Motor neuron (in vitro differentiated cells): ENCODE results near the gene SYNE4. TPM values are rescaled to one million over a fixed set of nuclear protein-coding genes. Genes with fewer than 3 reads are reported as not detected.
"Not testable (repeated sequence)": the region's sequence is repeated elsewhere in the genome, so short reads cannot be mapped to it uniquely, and the experiment has no call there.

Experiments
- ATAC-seq, 8 experiments: fragments of 200-7000 bp; cut with Tn5 transposase; replicated peaks in 6 of 8; 2 replicates each; pipeline ENCODE4 v1.8.0; 2021; ENCODE audit warnings: mild to moderate bottlenecking in 8 of 8, moderate library complexity in 8 of 8
- H3K27ac ChIP-seq, 2 donors: fragments of 250-450 bp; sonication (Bioruptor Pico); 2 replicates each; pipeline ENCODE4 v1.9.0; 2021; ENCODE audit warnings: antibody characterized with exemption in 2 of 2, mild to moderate bottlenecking in 2 of 2, moderate library complexity in 1 of 2
- H3K4me1 ChIP-seq, 2 donors: fragments of 250-450 bp; sonication (Bioruptor Pico); replicated peaks in 1 of 2; 2 replicates each; pipeline ENCODE4 v1.6.1; 2021; ENCODE audit warnings: antibody characterized with exemption in 2 of 2, mild to moderate bottlenecking in 2 of 2, moderate library complexity in 1 of 2
- H3K4me3 ChIP-seq, 5 donors: fragments of 250-450 bp; sonication (Bioruptor Pico); 2 replicates each; pipeline ENCODE4 v1.9.0; 2021; ENCODE audit warnings: antibody characterized with exemption in 5 of 5, mild to moderate bottlenecking in 5 of 5, moderate library complexity in 4 of 5
- WGBS, 10 experiments: fragments of 450-650 bp; shearing (Covaris generic); methylation state at CpG; one replicate each; pipeline ENCODE4 v1.0.0; 2022; 5-methylcytosine and 5-hydroxymethylcytosine counted together
- in situ Hi-C, 9 experiments: fragments of 400-800 bp; cut with MboI; loops; one replicate each; pipeline ENCODE4 v1.15.0; 2021; ENCODE audit warnings: low sequenced_read_pairs in 9 of 9, low pct_unique_long_range_greater_than_20kb in 2 of 9; ENCODE audit not compliant: unreplicated experiment in 9 of 9
- total RNA-seq, 8 experiments: library from RNA; unstranded; fragments of 300-600 nt; gene quantifications; 2 replicates each; pipeline versions ENCODE4 v1.2.3 to v1.2.4, GENCODE V29; 2022

SYNE4 gene
- total RNA-seq, 8 experiments from 2014 or later, result 0.33 to 2.2 (median 0.56) TPM

DNA sequence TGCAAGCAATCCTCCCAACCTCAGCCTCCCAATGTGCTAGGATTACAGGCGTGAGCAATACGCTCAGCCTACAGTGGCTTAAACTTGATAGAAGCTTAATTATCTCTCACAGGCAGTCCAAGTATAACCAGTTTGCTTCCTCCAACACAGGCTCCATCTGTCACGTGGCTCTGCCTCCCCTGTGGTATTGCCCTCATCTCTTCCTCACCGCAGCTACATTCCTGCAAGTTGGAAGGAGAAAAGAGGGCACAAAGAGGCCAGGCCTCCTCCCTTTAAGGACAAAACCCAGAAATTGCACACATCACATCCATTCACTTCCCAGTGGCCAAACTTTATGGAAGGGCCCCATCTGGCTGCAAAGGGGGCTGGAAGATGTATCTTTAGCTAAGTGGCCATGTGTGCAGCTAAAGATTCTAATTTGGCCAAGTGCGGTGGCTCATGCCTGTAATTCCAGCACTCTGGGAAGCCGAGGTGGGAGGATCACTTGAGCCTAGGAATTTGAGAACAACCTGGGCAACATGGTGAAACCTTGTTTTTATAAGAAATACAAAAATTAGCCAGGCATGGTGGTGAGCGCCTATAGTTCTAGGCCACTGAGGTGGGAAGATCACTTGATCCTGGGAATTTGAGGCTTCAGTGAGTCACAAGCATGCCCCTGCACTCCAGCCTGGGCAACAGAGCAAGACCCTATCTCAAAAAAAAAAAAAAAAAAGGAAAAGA, 16.7 kb downstream of the SYNE4 start:
- Histone ChIP-seq H3K27ac (no peak overlapping the region), H3K4me1 (peaks cover 8 to 11% of the 10 kb centered on the region in 2 donors), H3K4me3 (no peak overlapping the region)
- WGBS, 10 experiments, result 40 to 100% (median 72%) methylated on average over 1 to 5 of the region's 7 CpGs
- in situ Hi-C loops, result no loop called here
- no peak for ATAC-seq

DNA sequence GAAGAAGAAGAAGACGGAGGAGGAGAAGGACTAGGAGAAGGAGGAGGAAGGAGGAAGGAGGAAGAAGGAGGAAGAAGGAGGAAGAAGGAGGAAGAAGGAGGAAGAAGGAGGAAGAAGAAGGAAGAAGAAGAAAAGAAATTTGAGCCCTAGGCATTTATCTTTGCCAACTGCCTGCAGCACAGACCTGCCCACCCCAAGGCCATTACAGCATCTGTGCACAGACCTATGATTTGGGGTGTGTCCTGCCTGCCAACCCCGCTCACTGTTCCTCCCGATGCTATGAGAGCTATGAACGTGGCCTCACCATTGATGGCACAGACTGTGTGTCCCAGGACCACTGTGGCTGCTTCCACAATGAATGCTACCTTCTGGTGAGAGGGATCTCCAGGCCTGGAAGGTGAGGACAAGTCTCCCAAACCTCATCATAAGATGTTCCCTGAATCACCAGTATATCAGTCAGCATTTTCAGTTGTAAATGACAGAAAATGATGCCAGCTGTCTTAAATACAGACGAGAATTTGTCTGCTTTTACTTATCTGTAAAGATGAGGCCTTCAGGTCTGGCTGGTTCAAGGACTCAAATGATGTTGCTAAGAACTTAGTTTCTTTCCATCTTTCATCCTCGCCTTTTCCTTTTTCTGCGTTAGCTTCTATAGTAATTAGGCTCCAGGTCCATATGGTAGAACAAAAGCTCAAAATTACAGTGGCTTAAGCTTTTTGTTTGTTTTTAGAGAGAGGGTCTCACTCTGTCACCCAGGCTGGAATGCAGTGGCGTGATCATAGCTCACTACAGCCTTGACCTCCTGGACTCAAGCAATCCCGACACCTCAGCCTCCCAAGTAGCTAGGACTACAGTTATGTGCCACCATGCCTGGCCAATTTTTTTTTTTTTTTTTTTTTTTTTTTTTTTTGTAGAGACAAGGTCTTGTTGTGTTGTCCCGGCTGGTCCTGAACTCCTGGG, 17.6 kb downstream of the SYNE4 start:
- in situ Hi-C loops, result no loop called here

DNA sequence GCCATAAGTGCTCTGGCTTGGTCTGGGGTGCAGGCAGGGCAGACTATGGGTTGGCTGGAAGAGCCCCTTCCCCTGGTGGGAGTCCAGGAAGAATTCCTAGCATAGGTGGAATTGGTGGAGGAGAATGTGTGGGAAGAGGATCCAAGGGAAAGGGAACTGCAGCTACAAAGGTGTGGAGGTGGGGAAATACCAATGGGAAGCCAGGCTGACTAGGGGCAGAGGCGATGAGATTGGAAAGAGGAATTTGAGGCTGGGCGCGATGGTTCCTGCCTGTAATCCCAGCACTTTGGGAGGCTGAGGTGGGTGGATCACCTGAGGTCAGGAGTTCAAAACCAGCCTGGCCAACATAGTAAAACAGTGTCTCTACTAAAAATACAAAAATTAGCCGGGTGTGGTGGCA, 18.5 kb downstream of the SYNE4 start:
- H3K4me3 ChIP-seq, result no peak overlapping the region
- no peak overlapping the region for H3K27ac ChIP-seq
- peaks cover 0 to 3% of the 10 kb centered on the region in 2 donors for H3K4me1 ChIP-seq
- WGBS, 10 experiments, result 0 to 83% (median 69%) methylated on average over 1 to 4 of the region's 4 CpGs; no CpG with 5 or more reads in 2 of the 10 experiments
- in situ Hi-C loops, result no loop called here
- no peak for ATAC-seq

More for the DNA sequence above, 17.6 kb downstream of the SYNE4 start:
- WGBS, 10 experiments, result 57 to 93% (median 72%) methylated on average over 1 to 9 of the region's 10 CpGs; no CpG with 5 or more reads in 1 of the 10 experiments
- no peak overlapping the region for H3K27ac ChIP-seq
- H3K4me3 ChIP-seq, result no peak overlapping the region
- H3K4me1 ChIP-seq, result peaks cover 2 to 6% of the 10 kb centered on the region in 2 donors
- no peak for ATAC-seq

DNA sequence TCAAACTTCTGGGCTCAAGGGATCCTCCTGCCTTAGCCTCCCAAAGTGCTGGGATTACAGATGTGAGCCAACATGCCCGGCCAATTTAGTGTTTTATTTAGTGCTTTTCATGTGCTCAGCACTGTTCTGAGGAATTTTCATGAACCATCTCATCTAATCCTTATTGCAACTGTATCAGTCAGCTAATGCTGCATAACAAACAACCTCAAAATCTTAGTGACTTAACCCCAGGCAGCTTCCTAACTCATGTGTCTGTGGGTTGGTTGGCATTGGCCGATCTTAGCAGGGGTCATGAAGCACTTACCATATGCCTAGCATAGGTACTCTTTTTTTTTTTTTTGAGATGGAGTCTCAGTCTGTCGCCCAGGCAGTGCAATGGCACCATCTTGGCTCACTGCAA, 19.8 kb downstream of the SYNE4 start:
- Histone ChIP-seq H3K4me3 (no peak overlapping the region), H3K4me1 (no peaks in the 10 kb centered on the region), H3K27ac (no peak overlapping the region)
- ATAC-seq, result no peak
- 25 to 100% (median 75%) methylated on average over 1 to 3 of the region's 3 CpGs; no CpG with 5 or more reads in 3 of the 10 experiments for WGBS, 10 experiments
- in situ Hi-C loops, result no loop called here

DNA sequence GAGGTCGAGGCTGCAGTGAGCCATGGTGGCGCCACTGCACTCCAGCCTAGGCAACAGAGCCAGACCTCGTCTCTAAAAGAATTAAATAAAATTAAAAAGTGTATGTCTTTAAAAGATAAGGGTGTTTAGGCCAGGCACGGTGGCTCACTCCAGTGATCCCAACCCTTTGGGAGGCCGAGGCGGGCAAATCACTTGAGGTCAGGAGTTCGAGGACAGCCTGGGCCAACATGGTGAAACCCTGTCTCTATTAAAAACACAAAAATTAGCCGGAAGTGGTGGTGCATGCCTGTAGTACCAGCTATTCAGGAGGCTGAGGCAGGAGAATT, 21.1 kb downstream of the SYNE4 start:
- in situ Hi-C loops, result no loop called here

DNA sequence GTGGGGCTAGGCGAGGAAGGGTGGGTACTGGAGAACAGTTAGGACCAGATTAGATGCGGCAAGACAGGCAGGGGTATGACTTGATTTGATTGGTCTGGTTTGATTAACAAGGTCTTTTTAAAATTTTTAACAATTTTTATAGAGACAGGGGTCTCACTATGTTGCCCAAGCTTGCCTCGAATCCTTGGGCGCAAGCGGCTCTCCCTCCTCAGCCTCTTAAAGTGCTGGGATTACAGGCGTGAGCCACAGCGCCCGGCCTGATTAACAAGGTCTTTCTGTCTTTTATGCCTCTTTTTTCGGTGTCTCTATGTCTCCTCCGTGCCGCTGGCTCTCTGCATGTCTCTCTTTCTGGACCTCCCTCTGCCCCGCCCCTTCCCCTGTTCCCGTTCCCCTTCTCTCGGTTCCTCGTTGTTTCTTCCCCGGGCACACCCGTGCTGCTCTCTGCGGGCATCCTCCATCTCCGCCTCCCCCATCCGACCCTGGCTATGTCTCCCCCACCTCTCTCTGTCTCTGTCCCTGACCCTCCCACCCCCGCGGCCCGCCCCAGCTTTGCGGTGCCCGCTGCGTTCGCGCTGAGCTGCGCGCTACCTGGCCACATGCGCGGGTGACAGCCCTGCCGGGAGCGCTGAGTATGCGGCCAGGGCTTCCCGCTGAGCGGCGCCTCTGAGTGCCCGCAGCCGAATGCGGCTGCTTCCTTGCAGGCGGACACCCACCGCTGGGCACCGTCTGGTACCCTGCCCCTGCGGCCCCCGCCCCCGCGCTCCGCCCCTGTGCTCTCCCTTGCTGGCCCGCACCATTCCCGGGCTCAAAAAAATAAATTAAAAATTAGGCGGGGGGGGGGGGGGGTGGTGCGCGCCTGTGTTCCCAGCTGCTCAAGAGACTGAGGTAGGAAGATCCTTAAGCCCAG, 21.7 kb downstream of the SYNE4 start:
- in situ Hi-C loops, result no loop called here
- no peak overlapping the region for H3K27ac ChIP-seq
- H3K4me1 ChIP-seq, result no peaks in the 10 kb centered on the region
- H3K4me3 ChIP-seq, result peak overlapping the region; percentile 34 to 40 (median 38)
- peak; percentile 79 to 93 (median 90) for ATAC-seq
- 28 to 100% (median 35%) methylated on average over 1 to 8 of the region's 54 CpGs; no CpG with 5 or more reads in 5 of the 10 experiments for WGBS, 10 experiments

More for the DNA sequence above, 21.1 kb downstream of the SYNE4 start:
- Histone ChIP-seq H3K4me3 (peak overlapping the region; percentile 34 to 40 (median 38)), H3K4me1 (no peaks in the 10 kb centered on the region), H3K27ac (no peak overlapping the region)
- no peak for ATAC-seq
- WGBS, 10 experiments, result 0 to 100% (median 43%) methylated on average over 1 to 4 of the region's 8 CpGs; no CpG with 5 or more reads in 1 of the 10 experiments

DNA sequence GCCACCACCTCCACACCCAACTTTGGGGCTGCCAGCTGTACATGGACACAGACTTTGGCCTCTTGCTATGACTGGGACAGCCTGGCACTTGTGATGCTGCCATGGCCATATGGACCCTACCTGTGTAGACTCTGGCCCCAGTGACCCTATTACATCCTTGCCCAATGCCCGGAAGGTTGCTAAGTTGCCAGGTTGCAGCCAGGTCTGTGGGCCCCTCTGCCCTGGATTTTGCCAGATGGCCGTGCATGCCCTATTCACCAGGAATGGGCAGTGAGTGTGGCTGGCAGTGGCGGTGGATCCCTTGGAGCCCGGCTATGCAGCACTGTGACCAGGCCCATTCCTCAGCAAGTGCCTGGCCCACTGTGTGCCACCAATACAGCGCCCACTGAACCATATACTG, 22.5 kb downstream of the SYNE4 start:
- Histone ChIP-seq H3K4me3 (no peak overlapping the region), H3K4me1 (no peaks in the 10 kb centered on the region), H3K27ac (no peak overlapping the region)
- WGBS, 10 experiments, result 57 to 100% (median 94%) methylated on average over 1 to 4 of the region's 5 CpGs; no CpG with 5 or more reads in 5 of the 10 experiments
- in situ Hi-C loops, result no loop called here
- no peak for ATAC-seq

DNA sequence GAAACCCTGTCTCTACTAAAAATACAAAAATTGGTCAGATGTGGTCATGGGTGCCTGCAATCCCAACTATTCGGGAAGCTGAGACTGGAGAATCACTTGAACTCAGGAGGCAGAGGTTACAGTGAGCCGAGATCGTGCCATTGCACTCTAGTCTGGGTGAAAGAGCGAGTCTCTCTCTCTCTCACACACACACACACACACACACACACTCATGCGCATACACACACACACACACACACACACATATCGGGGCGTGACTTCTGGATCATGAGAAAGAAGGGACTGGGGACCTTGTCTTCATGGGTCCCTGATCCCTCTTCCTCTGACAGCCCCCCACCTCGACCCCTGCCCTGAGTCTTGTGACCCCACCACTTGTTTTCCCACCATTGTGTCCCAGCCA, 25.4 kb downstream of the SYNE4 start:
- Histone ChIP-seq H3K4me3 (no peak overlapping the region), H3K4me1 (no peaks in the 10 kb centered on the region), H3K27ac (no peak overlapping the region)
- in situ Hi-C loops, result no loop called here
- 0 to 100% (median 60%) methylated on average over 1 of the region's 8 CpGs; no CpG with 5 or more reads in 3 of the 10 experiments for whole genome bisulfite sequencing, 10 experiments
- ATAC-seq, result no peak

DNA sequence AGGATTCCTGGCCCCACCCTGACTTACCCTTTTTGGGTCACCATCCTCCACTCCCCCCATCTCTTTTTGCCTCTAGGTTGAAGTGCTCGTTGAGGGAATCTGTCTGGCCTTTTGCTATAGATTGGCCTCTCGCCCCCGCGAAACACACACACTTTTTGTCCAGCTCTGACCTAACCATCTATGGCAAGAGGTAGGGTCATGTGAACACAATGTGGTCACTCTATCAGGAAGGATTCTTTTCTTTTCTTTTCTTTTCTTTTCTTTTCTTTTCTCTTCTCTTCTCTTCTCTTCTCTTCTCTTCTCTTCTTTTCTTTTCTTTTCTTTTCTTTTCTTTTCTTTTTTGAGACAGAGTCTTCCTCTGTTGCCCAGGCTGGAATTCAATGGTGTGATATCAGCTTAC, 27.6 kb downstream of the SYNE4 start:
- ATAC-seq, H3K4me1 ChIP-seq, H3K27ac ChIP-seq, in situ Hi-C loops, H3K4me3 ChIP-seq: not testable (repeated sequence)
- WGBS, 10 experiments, result 26 to 75% (median 67%) methylated on average over 4 of the region's 4 CpGs; no CpG with 5 or more reads in 3 of the 10 experiments

DNA sequence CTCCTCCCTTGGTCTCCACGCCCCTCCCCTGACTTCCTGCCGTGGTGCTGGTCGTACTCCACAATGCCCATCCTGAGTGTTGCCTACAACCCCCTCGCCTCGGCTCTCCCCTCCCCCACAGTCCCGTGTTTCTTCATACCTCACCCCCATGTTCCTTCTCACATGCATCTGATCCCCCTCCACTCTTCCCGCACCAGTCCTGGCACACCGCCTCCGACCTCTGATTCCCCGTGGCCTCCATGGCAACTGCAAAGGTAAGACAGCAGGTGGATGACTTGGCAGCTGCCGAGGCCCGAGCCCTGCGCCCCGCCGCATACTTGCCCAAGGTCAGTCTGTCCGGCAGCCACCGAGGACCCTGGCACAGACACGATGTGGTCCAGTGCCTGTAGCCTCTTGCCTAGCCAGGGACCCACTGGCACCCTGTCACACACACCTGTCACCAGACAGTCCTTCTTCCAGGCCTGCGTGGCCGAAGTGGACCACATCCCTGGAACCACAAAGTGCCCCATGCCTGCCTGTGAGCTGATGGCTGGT, 29.7 kb downstream of the SYNE4 start:
- no peak overlapping the region for H3K4me3 ChIP-seq
- no peaks in the 10 kb centered on the region for H3K4me1 ChIP-seq
- no peak overlapping the region for H3K27ac ChIP-seq
- in situ Hi-C loops, result no loop called here
- WGBS, 10 experiments, result 73% methylated on average over 3 of the region's 20 CpGs; no CpG with 5 or more reads in 9 of the 10 experiments
- no peak for ATAC-seq

DNA sequence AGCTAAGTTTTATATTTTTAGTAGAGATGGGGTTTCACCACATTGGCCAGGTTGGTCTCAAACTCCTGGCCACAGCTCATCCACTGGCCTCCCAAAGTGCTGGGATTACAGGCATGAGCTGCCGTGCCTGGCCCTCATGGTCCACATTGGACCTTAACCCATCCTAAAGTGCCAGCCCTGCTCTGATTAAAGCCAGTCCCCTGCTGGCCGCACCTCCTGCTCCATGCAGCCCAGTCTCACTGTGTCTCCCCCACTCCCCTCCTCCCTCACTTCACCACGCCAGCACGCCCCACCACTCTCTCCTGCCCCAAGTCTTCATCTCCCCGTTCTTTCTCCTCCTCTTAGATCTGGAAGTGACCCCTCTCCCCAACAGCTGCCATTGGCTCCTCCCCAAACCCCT, 30.3 kb downstream of the SYNE4 start:
- ATAC-seq, result no peak
- 20 to 80% (median 57%) methylated on average over 1 of the region's 5 CpGs; no CpG with 5 or more reads in 7 of the 10 experiments for WGBS, 10 experiments
- Histone ChIP-seq H3K27ac (no peak overlapping the region), H3K4me3 (no peak overlapping the region), H3K4me1 (no peaks in the 10 kb centered on the region)
- in situ Hi-C loops, result no loop called here

DNA sequence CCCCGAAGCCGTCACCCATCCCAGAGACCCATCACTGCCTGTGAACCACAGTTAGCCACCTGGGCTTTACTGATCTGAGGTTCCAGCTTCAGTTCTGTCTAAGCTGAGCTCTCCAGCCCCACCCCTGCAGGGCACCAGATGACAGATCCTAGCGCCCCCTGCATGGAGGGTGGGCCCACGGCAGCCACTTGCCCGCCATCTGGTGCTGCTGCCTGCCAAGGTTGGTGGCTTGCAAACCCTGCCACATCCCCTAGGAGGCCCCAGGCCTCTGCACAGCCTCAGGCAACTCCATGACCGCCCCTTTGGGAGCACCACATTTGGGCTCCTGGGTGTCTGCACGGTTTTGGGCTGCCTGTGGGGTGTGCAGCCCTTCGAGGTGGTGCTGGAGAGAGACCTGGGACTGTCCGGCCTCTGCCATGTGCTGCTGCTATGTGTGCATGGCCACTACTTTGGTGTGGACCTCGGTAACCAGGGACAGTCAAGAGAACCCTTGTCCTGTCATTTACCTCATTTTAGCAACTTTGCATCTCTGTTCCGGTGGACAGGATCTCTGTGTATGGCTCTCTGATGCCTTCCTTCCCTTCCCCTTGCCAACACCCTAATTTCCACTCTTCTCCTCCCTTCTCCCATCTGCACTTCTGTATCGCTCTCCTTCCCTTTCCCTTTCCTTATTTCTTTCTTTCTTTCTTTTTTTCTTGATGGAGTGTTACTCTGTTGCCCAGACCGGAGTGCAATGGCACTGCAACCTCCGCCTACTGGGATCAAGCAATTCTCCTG, 31.0 kb downstream of the SYNE4 start:
- in situ Hi-C loops, result no loop called here
- peak in 5 of 8 experiments; percentile 16 to 72 (median 26) for ATAC-seq
- Histone ChIP-seq H3K4me1 (no peaks in the 10 kb centered on the region), H3K27ac (no peak overlapping the region), H3K4me3 (no peak overlapping the region)
- 38 to 78% (median 57%) methylated on average over 3 to 11 of the region's 14 CpGs; no CpG with 5 or more reads in 1 of the 10 experiments for WGBS, 10 experiments
